Cardiac septum (tissue), 1 donor: ENCODE measurements around the gene CYP19A1. TPM values are rescaled to one million over a fixed set of nuclear protein-coding genes. Genes with fewer than 3 reads are reported as not detected.

Experiments used
- DNase-seq: peaks from one replicate; pipeline ENCODE4 v3.0.0-alpha.2; 2020; ENCODE audit warnings: low spot score
- intact Hi-C: fragments of 100-400 bp; cut with DNase I; formaldehyde crosslinking; loops from one replicate; pipeline ENCODE4 v1.14.0; 2022
- microRNA-seq: library from miRNA; unstranded; fragments of <30 nt; microRNA quantifications from one replicate; pipeline ENCODE4 v1.2.0, GENCODE V29; 2020
- total RNA-seq: library from RNA; stranded (reverse); fragmentation: NEBNext Ultra II Directional; extraction: Animal tissue kit (Norgen Biotek cat#: 25700); gene quantifications from one replicate; pipeline ENCODE4 v1.2.1, GENCODE V29; 2021
- donor health status: DM: no; HTN: no; CAD: no.

Gene CYP19A1
- total RNA-seq, 1 donor from 2014 or later: 0.40 TPM

DNA sequence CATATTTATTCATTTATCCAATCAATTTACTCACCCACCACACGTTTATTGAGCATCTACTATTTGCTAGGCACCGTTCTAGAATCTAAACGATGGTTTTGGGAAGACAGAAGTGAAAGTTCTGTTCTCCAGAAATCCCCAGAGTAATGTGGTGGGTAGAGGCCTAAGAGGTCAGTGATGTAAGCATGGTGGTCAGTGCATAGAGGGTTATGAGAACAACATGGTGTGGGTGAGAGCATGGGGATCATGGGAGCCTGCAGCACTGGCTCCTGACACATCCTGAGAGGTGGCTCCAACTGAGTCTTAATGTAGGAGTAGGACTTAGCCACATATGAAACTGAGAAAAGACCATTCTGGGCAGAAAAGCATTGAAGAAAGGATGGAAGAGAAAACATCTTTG is 158.4 kb downstream of the CYP19A1 start:
- no peak for DNase-seq
- intact Hi-C loops: no loop called here

GRCh38 chr15:51172193-51172592 is 166.2 kb downstream of the CYP19A1 start:
- intact Hi-C loops: no loop called here

DNA sequence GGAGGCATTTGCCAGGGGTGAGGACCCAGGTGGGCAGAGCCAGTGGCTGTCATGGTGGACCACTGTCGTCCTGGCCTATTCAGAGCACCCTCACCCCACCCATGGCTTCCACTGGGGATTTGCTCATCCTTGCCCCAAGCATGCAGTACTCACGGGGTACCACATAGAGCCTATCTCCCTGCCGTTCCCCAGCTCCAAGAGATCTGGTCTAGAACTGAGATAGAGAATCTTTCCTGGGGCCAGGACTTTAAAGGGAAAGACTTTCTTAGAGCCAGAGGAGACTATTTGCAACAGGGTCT is 166.8 kb downstream of the CYP19A1 start:
- no peak for DNase-seq
- intact Hi-C loops: loop anchor here (2.0 kb wide), 1 partner anchor 19 kb away; no protein-coding TSS in a partner anchor

More at GRCh38 chr15:51172193-51172592, 166.2 kb downstream of the CYP19A1 start:
- DNase-seq: no peak

DNA sequence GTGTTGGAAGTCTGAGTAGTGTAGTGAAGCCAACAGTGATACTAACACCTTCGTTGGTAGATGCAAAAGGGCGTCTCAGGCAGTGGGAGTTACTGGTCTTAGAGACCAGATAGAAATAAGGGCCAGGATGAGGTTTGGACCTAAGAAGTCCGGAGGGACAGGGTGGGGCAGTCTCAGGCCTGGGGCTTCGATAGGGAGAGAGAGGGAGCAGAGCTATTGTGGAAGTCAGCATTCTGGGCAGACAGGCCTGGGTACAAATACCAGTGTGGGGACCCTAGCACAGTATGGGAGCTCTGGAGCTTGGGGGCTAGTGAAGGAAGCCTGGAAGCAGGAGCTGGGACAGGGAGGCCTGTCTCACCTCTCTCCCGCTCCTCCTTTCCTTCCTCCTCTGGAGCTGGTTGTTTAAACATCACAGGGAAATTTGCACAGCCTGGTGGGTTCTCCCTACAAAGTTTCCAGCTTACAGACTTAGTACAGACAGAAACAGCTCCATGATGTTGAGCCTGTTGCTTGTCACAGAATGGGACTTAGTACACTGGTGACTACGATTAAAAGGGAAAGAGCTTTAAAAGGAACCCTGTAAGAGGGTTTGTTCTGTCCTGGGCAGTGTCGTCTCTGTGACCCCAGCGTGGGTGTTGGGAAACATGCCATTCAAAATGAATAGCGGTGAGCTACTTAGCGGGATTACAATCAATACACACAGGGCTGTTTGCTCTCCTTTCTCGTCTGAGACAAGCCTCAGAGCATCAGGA is 167.3 kb downstream of the CYP19A1 start:
- intact Hi-C loops: loop anchor here (2.0 kb wide), 1 partner anchor 20 kb away; no protein-coding TSS in a partner anchor
- no peak for DNase-seq

- intact Hi-C loops: no loop called here
Observed at GRCh38 chr15:51168700-51169099, 169.7 kb downstream of the CYP19A1 start.

GRCh38 chr15:51163843-51164242 is 174.6 kb downstream of the CYP19A1 start:
- no peak for DNase-seq
- intact Hi-C loops: loop anchor here (1.0 kb wide), 1 partner anchor 28 kb away; no protein-coding TSS in a partner anchor

More at GRCh38 chr15:51168700-51169099, 169.7 kb downstream of the CYP19A1 start:
- no peak for DNase-seq

DNA sequence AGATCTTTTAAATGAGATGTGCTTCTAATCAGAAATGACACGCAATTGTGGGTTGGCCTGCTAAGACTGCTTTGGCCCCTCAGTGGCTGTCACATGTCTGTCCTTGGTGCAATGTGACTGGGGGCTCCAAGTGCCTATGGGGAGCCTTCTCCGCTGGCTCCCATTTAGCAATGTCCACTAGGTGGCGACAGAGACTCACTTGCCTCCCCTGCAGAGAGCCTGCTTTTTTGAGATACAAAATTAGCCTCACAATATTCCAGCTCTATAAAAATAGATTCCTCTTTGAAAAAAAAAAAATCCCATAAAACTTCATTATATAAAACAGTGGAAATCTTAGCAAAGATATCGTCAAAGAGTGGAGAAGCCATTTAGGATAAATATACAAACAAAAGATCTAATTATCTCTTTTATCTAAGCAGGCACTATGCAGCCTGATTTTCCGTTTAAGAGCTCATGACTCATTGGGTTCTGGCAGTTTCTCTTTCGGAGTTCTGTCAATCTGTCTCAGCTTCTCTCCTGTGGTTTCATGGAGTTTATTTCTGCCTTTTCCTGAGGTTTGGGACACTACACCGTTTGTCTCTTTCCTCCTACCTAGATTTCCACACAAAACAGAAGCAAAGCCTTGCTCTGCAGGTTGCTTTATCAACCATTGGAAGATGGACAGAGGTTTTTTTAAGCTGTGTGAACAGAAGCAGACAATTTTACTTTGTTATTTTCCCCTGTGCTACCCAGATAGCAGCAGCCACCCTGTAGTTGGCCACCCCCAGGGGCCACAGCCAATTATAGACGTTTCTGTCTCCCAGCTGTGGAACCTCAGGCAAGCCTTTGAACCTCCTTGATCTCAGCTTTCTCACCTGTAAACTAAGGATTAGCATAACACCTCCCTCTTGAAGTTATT is 175.3 kb downstream of the CYP19A1 start:
- peak; percentile 86 for DNase-seq
- intact Hi-C loops: loop anchor here (1.0 kb wide), 1 partner anchor 29 kb away; no protein-coding TSS in a partner anchor

DNA sequence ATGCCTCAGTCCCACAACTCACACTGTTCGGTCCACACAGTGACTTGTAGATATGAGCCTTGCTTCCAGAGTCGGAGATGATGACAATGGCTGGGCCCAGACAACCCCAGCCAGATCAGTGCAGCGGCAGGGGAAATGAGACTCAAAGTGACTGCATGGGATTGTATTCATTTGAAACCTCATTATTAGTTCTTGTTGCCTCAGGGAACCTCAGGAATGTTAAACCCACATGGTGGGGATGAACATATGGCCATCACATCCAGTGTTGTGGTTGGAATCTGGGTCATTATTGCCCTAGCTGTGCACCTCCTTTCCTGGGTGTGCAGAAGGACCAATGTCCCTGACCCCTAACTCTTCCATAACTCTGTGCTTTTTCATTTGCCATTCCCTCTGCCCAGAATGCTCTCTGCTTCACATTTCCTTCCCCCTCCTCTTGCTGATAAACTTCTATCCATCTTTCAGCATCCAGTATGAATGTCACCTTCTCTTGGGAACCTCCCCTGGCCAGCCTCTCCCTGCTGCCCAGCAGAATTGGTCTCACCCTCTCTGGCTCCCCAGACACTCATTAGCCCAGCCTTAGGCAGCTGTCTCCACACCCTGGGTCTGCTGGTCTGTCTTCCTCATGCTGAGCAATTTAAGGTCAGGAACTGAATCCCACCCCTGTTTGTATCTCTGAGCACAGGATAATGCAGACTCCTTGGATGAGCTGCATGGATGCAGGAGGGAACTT is 176.7 kb downstream of the CYP19A1 start:
- DNase-seq: no peak
- intact Hi-C loops: no loop called here

DNA sequence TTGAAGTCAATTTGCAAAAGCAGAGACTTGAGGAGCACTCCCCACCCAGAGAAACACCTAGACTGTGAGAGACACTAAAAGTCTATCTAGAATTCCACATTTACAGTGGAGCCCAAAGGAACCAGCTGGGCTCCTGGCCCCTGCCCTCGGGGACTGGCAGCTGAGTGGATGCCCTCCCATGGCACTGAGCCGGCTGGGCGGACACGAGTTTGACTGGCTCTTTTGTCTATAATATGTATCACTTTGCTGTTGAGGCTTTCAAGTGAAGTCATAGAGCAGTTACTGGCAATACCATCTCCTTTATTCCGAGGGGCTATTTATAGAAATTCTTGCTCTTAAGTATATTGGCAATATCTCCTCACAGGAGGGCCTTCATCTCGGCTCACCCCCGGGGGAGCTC is 177.9 kb downstream of the CYP19A1 start:
- intact Hi-C loops: no loop called here
- DNase-seq: no peak

Small RNA genes lying within 50 kb of the gene (microRNA-seq; reads per million reads assigned to microRNA genes)
- gene MIR4713 (not detected), gene MIR7973-1 (not detected), gene MIR7973-2 (not detected)

Other genes starting within 250 kb of the CYP19A1 start
- 4.8 TPM for gene TNFAIP8L3, start 243.7 kb downstream of the CYP19A1 start, total RNA-seq
- gene GLDN, start 3.1 kb upstream of the CYP19A1 start, total RNA-seq: 20.6 TPM